Cardiac fibroblast (primary cell): ENCODE results near the gene PIGT.

Source experiments
- DNase-seq, 2 donors: peaks; one replicate each; pipeline versions ENCODE4 v3.0.0 to v3.0.0-alpha.2; 2010; ENCODE audit warnings: low read depth in 2 of 2
- H3K4me3 ChIP-seq, 2 donors: replicated peaks in 1 of 2; 1 replicate in 1 of 2; 2 replicates in 1 of 2; pipeline ENCODE4 v1.5.1; 2011; ENCODE audit warnings: low read depth in 2 of 2, low read length in 2 of 2, mild to moderate bottlenecking in 2 of 2, moderate library complexity in 1 of 2
- TF ChIP-seq, protein P1 (sequence below): IDR thresholded peaks from one replicate; pipeline ENCODE4 v1.5.1; 2011; ENCODE audit warnings: low read depth, mild to moderate bottlenecking, low read length, inconsistent platforms

PIGT gene

DNA sequence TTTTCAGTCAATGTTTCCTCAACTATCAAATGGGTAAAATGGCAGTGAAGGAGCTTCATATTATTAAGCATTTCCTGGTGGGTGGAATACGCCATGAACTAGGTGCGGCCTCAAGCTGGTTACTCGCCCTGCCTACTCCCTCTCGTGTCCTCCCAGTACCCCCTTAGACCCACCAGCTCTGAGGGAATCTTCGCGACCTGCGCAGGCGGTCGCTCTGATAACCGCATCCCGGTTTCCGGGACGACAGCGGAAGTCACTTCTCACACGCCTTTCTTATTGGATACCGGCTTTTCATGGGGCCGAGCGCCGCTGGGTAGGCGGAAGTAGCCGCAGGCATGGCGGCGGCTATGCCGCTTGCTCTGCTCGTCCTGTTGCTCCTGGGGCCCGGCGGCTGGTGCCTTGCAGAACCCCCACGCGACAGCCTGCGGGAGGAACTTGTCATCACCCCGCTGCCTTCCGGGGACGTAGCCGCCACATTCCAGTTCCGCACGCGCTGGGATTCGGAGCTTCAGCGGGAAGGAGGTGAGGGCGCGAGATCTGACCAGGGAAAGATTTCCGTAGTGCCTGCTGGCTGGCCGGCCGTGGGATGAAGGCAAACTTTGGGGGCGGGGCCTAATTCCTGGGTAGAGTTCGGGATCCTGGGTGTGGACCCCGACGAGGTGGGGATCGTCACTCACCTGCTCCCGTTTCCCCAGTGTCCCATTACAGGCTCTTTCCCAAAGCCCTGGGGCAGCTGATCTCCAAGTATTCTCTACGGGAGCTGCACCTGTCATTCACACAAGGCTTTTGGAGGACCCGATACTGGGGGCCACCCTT lies at the start of gene PIGT:
Gene PIGT (plus strand): TSS at position 320 of the 816 bp plus-strand sequence. CDS start 16 bp downstream, at position 336.
- TF ChIP-seq, protein P1, sequence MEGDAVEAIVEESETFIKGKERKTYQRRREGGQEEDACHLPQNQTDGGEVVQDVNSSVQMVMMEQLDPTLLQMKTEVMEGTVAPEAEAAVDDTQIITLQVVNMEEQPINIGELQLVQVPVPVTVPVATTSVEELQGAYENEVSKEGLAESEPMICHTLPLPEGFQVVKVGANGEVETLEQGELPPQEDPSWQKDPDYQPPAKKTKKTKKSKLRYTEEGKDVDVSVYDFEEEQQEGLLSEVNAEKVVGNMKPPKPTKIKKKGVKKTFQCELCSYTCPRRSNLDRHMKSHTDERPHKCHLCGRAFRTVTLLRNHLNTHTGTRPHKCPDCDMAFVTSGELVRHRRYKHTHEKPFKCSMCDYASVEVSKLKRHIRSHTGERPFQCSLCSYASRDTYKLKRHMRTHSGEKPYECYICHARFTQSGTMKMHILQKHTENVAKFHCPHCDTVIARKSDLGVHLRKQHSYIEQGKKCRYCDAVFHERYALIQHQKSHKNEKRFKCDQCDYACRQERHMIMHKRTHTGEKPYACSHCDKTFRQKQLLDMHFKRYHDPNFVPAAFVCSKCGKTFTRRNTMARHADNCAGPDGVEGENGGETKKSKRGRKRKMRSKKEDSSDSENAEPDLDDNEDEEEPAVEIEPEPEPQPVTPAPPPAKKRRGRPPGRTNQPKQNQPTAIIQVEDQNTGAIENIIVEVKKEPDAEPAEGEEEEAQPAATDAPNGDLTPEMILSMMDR = no peak
- H3K4me3 ChIP-seq = peak within 1 kb of the TSS; percentile 93 to 98
- peak; percentile 79 to 85 for DNase-seq

DNA sequence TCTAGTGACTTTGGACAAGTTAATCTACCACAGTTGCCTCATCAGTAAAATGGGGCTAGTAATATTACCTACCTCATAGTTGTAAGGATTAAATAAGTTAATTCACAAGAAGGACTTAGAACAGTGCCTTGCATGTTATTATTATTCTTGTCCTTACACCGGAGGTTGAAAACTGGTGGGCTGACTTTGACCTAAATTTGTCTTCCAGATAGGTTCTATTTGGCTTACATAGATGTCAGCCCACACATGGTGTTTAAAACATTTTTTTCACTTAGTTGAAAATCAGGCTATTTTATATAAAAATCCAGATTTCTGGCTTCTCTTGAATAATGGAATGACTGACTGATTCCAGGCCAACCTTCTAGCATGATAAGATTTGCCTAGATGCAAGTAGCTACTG lies 49.7 kb upstream of the PIGT start:
- H3K4me3 ChIP-seq = no peak overlapping the region
- DNase-seq = no peak
- TF ChIP-seq, protein P1 = no peak

DNA sequence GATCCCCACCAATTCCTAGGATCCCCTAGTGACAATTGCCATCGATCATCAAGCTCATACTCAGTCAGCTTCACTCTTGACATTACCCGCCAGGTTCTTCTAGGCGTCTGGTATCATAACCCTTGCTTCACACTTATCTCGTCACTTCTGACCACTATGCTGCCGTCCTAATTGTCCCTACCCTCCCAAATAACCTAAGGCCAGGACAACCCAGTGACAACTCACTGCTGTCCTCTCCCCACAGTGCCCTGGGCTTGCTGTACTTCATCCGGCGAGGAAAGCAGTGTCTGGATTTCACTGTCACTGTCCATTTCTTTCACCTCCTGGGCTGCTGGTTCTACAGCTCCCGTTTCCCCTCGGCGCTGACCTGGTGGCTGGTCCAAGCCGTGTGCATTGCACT lies 49.3 kb upstream of the PIGT start:
- DNase-seq = no peak
- H3K4me3 ChIP-seq = no peak overlapping the region
- TF ChIP-seq, protein P1 = no peak

DNA sequence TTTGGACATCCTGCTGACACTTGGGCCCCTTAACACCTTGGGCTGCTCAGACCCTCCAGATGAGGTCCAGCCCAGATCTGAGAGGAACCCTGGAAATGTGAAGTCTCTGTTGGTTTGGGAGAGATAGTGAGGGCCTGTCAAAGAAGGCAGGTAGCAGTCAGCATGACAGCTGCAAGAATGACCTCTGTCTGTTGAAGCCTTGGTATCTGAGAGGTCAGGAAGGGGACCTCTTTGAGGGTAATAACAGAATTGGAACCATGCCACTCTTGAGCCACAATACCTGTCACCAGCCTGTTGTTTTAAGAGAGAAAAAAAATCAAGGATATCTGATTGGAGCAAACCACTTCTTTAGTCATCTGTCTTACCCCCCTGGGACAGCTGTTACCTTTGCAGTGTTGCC lies 48.8 kb upstream of the PIGT start:
- DNase-seq = no peak
- TF ChIP-seq, protein P1 = no peak
- H3K4me3 ChIP-seq = no peak overlapping the region

DNA sequence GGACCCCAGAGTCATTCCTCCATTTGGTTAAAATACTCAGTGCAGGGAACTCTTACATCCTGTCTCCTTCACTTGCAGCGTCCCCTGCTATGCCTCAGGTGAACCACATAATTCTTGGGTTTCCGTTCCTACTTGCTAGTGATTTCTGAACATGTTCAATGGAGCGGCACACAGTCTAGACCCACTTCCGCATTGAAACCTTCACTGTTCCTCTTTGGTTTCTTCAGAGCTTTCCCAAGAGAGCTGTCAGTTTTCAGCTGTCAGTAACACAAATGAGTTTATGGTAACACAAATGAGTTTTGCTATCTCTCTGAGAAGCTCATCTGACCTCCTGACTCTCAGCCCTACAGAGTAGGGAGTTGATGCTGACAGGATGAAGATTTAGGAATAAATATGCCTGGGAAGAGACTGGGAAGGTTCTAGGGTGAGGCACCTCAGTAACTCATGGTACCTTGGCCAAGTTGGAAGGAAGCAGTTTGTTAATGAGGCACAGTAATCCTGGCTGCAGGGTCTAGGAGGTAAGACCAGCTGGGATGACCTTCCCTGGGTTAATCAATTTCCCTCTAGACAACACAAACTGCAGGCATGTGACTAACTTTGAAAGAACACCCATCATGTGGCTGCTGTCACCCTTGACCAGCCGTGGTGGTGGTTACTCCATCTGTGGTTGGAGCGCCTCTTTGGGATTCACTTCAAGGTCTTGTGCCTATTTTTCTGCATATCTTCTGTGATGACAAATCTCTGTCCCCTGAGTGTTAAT lies 47.5 kb upstream of the PIGT start:
- TF ChIP-seq, protein P1 = no peak
- DNase-seq = no peak
- H3K4me3 ChIP-seq = no peak overlapping the region

DNA sequence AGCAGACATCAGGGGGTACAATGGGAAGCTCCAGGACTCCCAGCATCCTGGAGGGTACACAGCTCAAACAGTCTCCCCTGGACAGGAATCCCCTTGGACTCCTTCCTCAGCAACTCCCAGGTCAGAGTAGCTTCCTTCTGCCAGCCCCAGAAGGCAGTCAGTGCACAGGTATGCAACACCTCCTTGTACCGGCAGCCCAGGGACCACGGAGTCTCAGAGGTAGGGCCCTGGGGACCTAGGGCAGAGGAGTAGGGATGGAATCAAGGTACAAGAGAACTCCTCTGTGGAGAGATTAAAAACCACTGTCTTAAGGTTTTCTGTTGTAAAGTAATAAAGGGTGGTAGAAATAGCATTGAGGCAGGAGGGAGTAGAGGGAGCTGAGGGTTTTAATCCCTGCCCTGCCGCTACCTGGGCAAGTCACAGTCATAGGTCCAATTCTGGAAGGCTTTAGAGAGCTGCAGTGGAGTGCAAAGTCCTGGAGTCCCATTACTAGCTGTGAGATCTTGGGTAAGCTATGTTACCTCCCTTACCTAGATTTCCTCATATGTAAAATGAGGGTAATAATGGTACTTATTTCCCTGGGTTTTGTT lies 45.3 kb upstream of the PIGT start:
- TF ChIP-seq, protein P1 = no peak
- no peak overlapping the region for H3K4me3 ChIP-seq
- no peak for DNase-seq
